GM23248 (cell line): Measurements from ENCODE around the gene NDUFA13. TPM values are rescaled to one million over a fixed set of nuclear protein-coding genes. Genes with fewer than 3 reads are reported as not detected.

Experiments used
- DNase-seq: peaks from one replicate; pipeline ENCODE4 v3.0.0-alpha.2; 2015
- H2AFZ ChIP-seq: fragments of 200-600 bp; sonication (generic); 2 replicates; pipeline ENCODE4 v1.6.1; 2016; ENCODE audit warnings: antibody characterized with exemption
- H3F3A ChIP-seq: fragments of 200-600 bp; sonication (generic); 2 replicates; pipeline ENCODE4 v1.6.1; 2016; ENCODE audit warnings: mild to moderate bottlenecking, antibody characterized with exemption, mixed run types; ENCODE audit not compliant: insufficient read depth
- H3K27ac ChIP-seq: fragments of 200-600 bp; sonication (generic); 2 replicates; pipeline ENCODE4 v1.5.1; 2016; ENCODE audit warnings: mild to moderate bottlenecking
- H3K27me3 ChIP-seq: fragments of 200-600 bp; sonication (generic); replicated peaks from 2 replicates; pipeline ENCODE4 v1.6.1; 2016; ENCODE audit warnings: mild to moderate bottlenecking; ENCODE audit not compliant: insufficient read depth
- H3K36me3 ChIP-seq: fragments of 200-600 bp; sonication (generic); 2 replicates; pipeline ENCODE4 v1.6.1; 2016; ENCODE audit warnings: low read depth, mild to moderate bottlenecking
- H3K4me1 ChIP-seq: fragments of 200-600 bp; sonication (generic); 2 replicates; pipeline ENCODE4 v1.6.1; 2016; ENCODE audit warnings: mild to moderate bottlenecking; ENCODE audit not compliant: insufficient read depth
- H3K4me2 ChIP-seq: fragments of 200-600 bp; sonication (generic); one replicate; pipeline ENCODE4 v1.6.1; 2016; ENCODE audit warnings: mild to moderate bottlenecking; ENCODE audit not compliant: unreplicated experiment
- H3K4me3 ChIP-seq: fragments of 200-600 bp; sonication (generic); 2 replicates; pipeline ENCODE4 v1.5.1; 2016; ENCODE audit warnings: mild to moderate bottlenecking
- H3K79me2 ChIP-seq: fragments of 200-600 bp; sonication (generic); 2 replicates; pipeline ENCODE4 v1.6.1; 2016; ENCODE audit warnings: mild to moderate bottlenecking; ENCODE audit not compliant: insufficient read depth
- H3K9ac ChIP-seq: fragments of 200-600 bp; sonication (generic); 2 replicates; pipeline ENCODE4 v1.6.1; 2016; ENCODE audit warnings: mild to moderate bottlenecking
- H3K9me2 ChIP-seq: fragments of 200-600 bp; sonication (generic); 2 replicates; pipeline ENCODE4 v1.6.1; 2016; ENCODE audit warnings: mixed run types, mild to moderate bottlenecking, moderate library complexity; ENCODE audit not compliant: insufficient read depth
- H3K9me3 ChIP-seq: fragments of 200-600 bp; sonication (generic); one replicate; pipeline ENCODE4 v1.6.1; 2017; ENCODE audit warnings: low read depth
- H4K20me1 ChIP-seq: fragments of 200-600 bp; sonication (generic); 2 replicates; pipeline ENCODE4 v1.6.0; 2016; ENCODE audit not compliant: insufficient read depth
- EZH2 ChIP-seq: fragments of 200-600 bp; sonication (generic); IDR thresholded peaks from 2 replicates; pipeline ENCODE4 v1.6.1; 2018; ENCODE audit warnings: antibody characterized with exemption, mild to moderate bottlenecking; ENCODE audit not compliant: insufficient read depth, poor library complexity, severe bottlenecking
- EZH2phosphoT487 ChIP-seq: fragments of 200-600 bp; sonication (generic); IDR thresholded peaks from 2 replicates; pipeline ENCODE4 v1.6.1; 2018; ENCODE audit warnings: antibody characterized with exemption, moderate library complexity, mild to moderate bottlenecking, low read depth; ENCODE audit not compliant: insufficient read depth
- WGBS, 2 experiments: methylation state at CpG; one replicate each; pipeline ENCODE4 v1.1.6; 2015 to 2017; ENCODE audit warnings: low lambda C conversion rate in 2 of 2, low coverage in 1 of 2; ENCODE audit errors: missing lambda C conversion rate in 2 of 2; 5-methylcytosine and 5-hydroxymethylcytosine counted together
- in situ Hi-C: fragments of 300-500 bp; cut with MboI; formaldehyde crosslinking; loops from 2 replicates; pipeline ENCODE4 v1.15.0; 2020
- polyA plus RNA-seq: library from polyadenylated mRNA; unstranded; fragments of >200 nt; fragmentation: Nextera tagmentation; extraction: Ambion mirVana; gene quantifications from 2 replicates; pipeline ENCODE4 v1.2.1, GENCODE V29; 2016
- total RNA-seq: library from RNA; depleted of rRNA; stranded (reverse); fragments of >200 nt; shearing (Covaris generic); gene quantifications from 2 replicates; pipeline ENCODE4 v1.2.3, GENCODE V29; 2014

The NDUFA13 gene
- total and polyA plus RNA-seq, 2 experiments from 2014 or later: 92.4 to 466 TPM

DNA sequence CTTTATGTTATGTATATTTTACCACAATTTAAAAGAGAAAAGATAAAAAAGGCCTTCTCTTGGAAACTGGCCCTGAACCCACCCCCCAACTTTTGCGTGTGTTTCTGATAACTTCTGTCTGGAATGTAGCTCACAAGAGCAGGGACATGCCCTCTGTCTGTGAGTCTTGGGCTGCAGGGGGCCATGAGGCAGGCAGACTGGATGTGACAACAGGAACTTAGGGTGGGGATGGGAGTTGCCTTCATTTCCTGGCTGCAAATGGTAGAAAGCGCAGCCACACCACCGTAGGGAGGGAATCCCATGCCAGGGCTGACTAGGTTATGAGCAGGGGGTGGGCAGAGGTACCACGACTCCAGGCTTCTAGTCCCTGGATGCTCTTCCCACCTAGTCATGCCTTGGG, 43.9 kb downstream of the NDUFA13 start:
- no peaks in the 10 kb centered on the region for H4K20me1 ChIP-seq
- H3K9me2 ChIP-seq: no peaks in the 10 kb centered on the region
- no peaks in the 10 kb centered on the region for H3K79me2 ChIP-seq
- WGBS, 2 experiments: 52 to 58% methylated on average over 4 of the region's 4 CpGs
- in situ Hi-C loops: no loop called here
- H3K36me3 ChIP-seq: no peaks in the 10 kb centered on the region
- H3F3A ChIP-seq: no peaks in the 10 kb centered on the region
- no peak overlapping the region for H2AFZ ChIP-seq
- TF ChIP-seq EZH2phosphoT487 (no peak), EZH2 (no peak)
- H3K27ac ChIP-seq: no peak overlapping the region
- no peaks in the 10 kb centered on the region for H3K9me3 ChIP-seq
- no peak overlapping the region for H3K4me2 ChIP-seq
- H3K27me3 ChIP-seq: no peaks in the 10 kb centered on the region
- no peak overlapping the region for H3K9ac ChIP-seq
- no peaks in the 10 kb centered on the region for H3K4me1 ChIP-seq
- no peak overlapping the region for H3K4me3 ChIP-seq
- DNase-seq: no peak

DNA sequence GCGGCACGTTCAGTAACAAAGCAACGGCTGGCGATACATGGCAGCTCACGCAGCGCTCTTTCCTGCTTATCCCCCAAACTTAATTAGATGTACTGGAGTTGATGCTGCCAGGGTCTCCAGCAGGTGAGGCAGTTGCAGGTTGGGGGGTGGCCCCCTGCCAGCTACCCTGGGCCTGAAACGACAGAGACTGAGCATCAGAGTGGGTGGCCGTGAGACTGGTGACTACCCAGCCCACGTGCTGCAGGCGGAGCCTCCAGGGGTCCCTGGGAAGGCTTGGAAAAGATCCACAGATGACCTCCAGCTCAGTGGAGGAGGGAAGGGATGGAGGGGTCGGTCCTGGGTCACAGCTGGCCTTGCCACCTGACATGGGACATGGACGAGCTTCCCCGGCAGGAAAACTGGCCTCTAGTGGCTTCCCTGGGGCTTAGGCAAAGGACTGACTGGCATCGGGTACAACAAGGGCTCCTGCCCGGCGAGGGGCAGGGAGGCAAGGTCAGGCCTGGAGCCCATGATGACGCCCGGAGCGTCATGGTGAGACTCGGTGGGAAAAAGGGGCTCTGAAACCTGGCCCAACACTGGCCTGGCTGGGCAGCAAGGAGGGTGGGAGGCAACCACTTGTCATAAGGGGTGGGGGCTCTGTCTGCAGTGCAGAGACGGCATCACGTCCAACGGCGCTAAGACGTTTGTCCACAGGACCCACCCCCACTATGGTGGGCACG, 46.1 kb downstream of the NDUFA13 start:
- TF ChIP-seq EZH2: no peak
- no peak for TF ChIP-seq EZH2phosphoT487
- Histone ChIP-seq H3K9me3 (no peaks in the 10 kb centered on the region), H4K20me1 (no peaks in the 10 kb centered on the region), H3K27ac (no peak overlapping the region), H3K27me3 (no peaks in the 10 kb centered on the region), H3K9me2 (no peaks in the 10 kb centered on the region), H3K79me2 (no peaks in the 10 kb centered on the region), H3K4me1 (no peaks in the 10 kb centered on the region), H3K9ac (no peak overlapping the region), H3F3A (no peaks in the 10 kb centered on the region), H3K36me3 (no peaks in the 10 kb centered on the region), H3K4me3 (no peak overlapping the region), H3K4me2 (no peak overlapping the region), H2AFZ (no peak overlapping the region)
- DNase-seq: no peak
- in situ Hi-C loops: no loop called here
- WGBS, 2 experiments: 89 to 91% methylated on average over 25 to 26 of the region's 26 CpGs

DNA sequence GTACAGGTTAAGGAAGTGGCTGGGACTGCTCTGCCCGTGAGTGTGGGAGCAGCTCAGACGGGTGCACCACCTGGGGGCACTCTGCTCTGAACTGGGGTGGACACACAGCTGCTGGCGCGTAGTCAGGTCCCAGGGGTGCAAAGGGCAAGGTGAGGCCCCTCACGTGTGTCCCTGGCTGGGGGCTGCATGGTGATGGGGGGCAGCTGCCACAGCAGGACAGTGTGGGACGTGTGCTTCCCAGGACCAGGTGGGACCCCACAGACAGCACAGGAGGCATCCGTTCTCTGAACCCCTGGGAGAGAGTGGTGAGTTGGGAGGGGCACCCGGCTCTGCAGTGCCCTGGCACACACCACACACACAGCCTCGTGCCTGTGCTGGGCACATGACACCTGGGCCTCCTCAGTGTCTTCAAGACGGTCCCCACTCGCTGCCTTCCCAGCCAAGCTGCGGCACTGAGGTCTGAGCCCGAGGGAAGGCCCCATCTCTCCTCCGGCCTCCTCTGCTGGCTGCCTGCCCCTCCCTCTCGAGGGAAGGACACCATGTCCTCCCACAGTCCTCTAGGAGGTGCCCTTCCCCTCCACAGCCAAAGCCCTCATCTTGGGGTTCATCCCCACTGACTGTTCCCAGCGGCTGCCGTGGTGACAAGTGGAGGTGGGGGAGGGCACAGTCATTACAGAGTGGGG, 46.8 kb downstream of the NDUFA13 start:
- no peak overlapping the region for H3K4me2 ChIP-seq
- TF ChIP-seq EZH2 (no peak), EZH2phosphoT487 (no peak)
- in situ Hi-C loops: no loop called here
- H3K4me1 ChIP-seq: no peaks in the 10 kb centered on the region
- no peaks in the 10 kb centered on the region for H3F3A ChIP-seq
- H3K27me3 ChIP-seq: no peaks in the 10 kb centered on the region
- no peaks in the 10 kb centered on the region for H3K79me2 ChIP-seq
- no peaks in the 10 kb centered on the region for H3K36me3 ChIP-seq
- WGBS, 2 experiments: 73 to 81% methylated on average over 11 to 17 of the region's 17 CpGs
- no peaks in the 10 kb centered on the region for H4K20me1 ChIP-seq
- DNase-seq: no peak
- no peaks in the 10 kb centered on the region for H3K9me2 ChIP-seq
- no peaks in the 10 kb centered on the region for H3K9me3 ChIP-seq
- H3K27ac ChIP-seq: no peak overlapping the region
- H3K9ac ChIP-seq: no peak overlapping the region
- H2AFZ ChIP-seq: no peak overlapping the region
- H3K4me3 ChIP-seq: no peak overlapping the region

DNA sequence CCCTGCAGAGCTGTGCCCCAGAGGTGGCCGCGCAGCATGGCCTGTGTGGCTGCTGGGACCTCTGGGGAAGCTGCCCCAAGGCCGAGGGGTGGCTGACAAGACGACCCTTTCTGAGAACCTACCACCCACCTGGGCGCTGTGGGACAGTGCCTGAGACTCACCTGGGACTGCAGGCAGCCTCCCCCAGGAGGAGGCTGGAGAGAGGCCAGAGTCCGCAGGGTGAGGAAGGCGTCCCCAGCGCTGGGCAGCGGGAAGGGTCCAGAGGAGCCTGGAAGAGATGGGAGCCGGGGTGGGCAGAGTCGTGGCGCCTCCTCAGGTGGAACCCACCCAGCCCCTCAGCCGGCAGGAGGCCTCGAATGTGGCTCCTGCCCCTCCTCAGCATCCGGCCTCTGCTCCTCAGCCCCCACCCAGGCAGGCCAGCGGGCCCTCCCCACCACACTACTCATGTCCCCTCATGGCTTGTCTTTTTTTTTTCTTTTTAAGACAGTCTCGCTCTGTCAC, 47.4 kb downstream of the NDUFA13 start:
- H3K4me3 ChIP-seq: no peak overlapping the region
- no peak overlapping the region for H2AFZ ChIP-seq
- no peaks in the 10 kb centered on the region for H3K27me3 ChIP-seq
- 96 to 97% methylated on average over 17 of the region's 17 CpGs for WGBS, 2 experiments
- H3K4me2 ChIP-seq: no peak overlapping the region
- TF ChIP-seq EZH2 (no peak), EZH2phosphoT487 (no peak)
- H4K20me1 ChIP-seq: no peaks in the 10 kb centered on the region
- no peaks in the 10 kb centered on the region for H3K36me3 ChIP-seq
- H3K9ac ChIP-seq: no peak overlapping the region
- in situ Hi-C loops: no loop called here
- no peaks in the 10 kb centered on the region for H3K79me2 ChIP-seq
- H3K27ac ChIP-seq: no peak overlapping the region
- H3K9me2 ChIP-seq: no peaks in the 10 kb centered on the region
- H3K9me3 ChIP-seq: no peaks in the 10 kb centered on the region
- DNase-seq: no peak
- H3F3A ChIP-seq: no peaks in the 10 kb centered on the region
- no peaks in the 10 kb centered on the region for H3K4me1 ChIP-seq
